DMS 273 (cell line): ENCODE results near the gene TCP11L1.

Experiments used
- DNase-seq: peaks from one replicate; lab custom pipeline; 2025; ENCODE audit not compliant: unreplicated experiment; lab: John Stamatoyannopoulos, UW

TCP11L1 gene, protein sequence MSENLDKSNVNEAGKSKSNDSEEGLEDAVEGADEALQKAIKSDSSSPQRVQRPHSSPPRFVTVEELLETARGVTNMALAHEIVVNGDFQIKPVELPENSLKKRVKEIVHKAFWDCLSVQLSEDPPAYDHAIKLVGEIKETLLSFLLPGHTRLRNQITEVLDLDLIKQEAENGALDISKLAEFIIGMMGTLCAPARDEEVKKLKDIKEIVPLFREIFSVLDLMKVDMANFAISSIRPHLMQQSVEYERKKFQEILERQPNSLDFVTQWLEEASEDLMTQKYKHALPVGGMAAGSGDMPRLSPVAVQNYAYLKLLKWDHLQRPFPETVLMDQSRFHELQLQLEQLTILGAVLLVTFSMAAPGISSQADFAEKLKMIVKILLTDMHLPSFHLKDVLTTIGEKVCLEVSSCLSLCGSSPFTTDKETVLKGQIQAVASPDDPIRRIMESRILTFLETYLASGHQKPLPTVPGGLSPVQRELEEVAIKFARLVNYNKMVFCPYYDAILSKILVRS

DNA sequence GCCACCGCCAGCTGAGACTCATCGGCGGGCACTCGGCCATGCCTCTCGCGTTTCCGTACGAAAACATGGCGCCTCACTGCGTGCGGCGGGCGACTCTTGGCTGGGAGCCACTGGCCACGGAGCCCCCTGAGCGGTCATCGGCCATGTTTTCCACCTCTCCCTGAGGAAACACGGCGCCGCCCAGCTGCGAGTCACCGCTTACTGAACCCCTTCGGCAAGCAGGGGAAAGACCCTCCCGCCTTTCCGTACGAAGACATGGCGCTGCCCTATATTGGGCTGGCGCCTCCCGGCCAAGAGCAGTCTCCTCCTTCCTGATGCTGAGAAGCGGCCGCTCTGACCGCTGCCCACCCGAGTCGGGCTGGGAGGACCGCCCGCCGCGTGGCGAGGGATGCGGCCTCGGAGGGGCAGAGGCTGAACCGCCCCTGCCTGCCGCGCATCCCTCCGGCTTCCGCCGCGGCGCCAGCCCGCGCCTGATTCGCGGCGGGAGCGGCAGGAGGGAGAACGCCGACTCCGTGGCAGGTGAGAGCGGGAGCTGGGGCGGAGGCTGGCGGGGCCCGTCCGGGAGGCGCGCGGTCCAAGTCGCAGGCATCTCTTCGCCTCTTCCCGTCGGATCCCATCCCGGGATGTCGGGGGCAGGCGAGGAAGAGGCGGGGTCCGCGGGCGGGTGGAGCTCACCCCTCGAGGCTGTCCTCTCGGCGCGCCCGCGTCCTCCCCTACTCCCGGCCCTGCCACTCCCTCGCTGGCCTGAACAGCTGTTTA is at the start of gene TCP11L1:
TCP11L1 (plus strand) TSS at position 299 of the 759 bp plus-strand sequence. CDS start 4,202 bp downstream, outside the sequence.
- peak; percentile 95 for DNase-seq

DNA sequence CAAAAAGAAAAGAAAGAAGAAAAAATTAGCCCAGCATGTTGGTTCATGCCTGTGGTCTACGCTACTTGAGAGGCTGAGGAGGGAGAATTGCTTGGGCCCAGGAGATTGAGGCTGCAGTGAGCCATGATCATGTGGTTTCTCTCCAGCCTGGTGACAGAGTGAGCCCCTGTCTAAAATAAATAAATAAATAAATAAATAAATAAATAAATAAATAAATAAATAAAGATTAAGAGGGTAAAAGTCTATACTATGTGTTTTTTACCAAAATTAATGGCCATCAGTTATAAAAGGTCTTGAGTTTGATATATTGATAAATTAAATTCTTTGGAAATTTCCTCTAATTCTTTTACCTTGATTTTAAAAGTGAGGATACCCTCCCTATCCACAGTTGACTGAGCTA is 48.9 kb upstream of the TCP11L1 start:
- no peak for DNase-seq

DNA sequence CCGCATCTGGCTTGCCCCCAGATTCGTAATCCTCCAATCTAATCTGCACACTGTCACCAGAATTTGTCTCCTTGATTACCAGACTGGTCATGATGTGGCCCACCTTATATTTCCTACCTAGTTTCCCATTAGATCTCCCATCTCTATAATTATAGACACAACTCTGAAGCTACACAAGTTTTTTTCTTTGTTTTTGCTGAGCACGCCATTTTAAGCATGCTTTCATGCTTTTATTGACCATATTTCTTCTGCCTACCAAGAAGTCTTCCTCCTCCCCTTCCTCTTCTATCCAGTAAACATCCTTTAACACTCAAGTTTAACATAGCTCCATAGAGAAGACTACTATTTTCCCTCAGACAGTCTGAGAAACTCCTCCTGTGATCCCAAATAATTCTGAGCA is 47.9 kb upstream of the TCP11L1 start:
- DNase-seq, result no peak

DNA sequence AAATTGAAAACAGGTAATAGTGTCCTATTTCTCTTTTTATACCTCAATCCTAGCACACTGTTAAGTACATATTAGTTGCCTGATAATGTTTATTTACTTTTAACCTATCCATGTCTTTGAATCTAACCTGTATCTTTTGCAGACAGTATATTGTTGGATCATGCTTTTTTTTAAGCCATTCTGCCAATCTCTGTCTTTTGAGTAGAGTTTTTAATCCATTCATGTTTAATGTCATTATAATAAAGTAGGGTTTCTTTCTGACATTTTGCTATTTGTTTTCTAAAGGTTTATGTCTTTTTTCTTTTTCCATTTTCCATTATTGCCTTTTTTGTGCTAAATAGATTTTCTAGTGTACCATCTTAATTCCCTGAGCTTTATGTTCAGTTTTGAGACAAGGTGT is 47.5 kb upstream of the TCP11L1 start:
- DNase-seq, result no peak

DNA sequence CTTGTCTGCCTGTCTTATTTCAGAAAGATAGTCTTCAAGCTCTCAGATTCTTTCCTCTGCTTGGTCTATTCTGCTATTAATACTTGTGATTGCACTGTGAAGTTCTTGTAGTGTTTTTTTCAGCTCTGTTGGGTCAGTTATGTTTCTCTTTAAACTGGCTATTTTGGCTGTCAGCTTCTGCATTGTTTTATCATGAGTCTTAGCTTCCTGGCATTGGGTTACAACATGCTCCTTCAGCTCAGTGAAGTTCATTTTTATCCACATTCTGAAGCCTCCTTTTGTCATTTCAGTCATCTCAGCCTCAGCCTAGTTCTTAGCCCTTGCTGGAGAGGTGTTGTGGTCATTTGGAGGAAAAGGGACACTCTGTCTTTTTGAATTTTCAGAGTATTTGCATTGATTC is 39.2 kb upstream of the TCP11L1 start:
- DNase-seq, result no peak

DNA sequence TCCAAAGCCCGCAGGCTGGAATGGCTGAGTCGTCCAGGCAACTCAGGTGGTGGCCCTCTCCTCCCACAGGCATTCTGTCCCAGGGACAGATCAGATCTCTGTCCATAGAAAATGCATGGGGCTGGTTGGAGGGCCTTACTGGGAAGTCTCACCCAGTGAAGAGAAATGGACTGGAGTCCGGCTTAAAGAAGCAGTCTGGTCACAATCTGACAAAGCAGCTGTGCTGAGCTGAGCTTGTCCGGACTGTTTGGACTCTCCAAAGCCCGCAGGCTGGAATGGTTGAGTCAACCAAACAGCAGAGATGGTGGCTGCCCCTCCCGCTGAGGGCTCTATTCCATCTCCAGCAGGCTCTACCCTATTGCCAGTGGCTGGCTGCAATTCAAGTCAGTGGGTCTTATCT is 38.1 kb upstream of the TCP11L1 start:
- DNase-seq, result no peak

DNA sequence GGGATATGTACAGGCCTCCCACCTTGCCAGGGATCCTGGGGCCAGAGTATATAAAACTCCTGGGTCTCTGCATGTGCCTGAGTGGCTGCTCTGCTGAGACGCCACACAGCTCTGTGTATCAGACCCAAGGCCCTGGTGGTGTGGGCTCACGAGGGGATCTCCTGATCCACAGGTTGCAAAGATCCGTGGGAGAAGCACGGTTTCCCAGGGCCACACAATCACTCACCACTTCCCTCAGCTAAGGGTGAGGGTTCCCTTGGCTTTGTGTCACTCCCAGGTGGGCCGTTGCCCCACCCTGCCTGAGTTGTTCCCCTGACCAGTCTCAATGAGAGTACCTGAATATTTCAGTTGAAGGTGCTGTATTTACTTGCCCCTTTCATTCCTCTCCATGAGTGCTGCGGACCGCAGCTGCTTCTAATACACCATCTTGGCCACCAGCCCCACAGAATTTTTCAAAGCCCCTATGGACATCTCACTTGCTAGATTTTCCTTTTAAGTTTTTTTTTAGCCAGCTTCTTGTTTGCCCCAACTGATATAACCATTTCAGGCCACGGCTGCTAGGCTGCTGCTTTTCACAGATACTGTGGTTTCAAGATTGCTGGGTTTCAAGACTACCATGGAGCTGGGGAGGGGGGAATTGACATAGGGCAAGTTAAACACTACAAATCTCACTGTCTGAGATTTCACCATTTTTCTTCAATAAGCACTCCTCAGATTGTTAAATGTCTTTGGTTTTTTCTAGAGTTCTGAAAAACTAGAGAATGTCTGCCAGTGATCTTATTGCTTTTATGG is 37.4 kb upstream of the TCP11L1 start:
- no peak for DNase-seq

DNA sequence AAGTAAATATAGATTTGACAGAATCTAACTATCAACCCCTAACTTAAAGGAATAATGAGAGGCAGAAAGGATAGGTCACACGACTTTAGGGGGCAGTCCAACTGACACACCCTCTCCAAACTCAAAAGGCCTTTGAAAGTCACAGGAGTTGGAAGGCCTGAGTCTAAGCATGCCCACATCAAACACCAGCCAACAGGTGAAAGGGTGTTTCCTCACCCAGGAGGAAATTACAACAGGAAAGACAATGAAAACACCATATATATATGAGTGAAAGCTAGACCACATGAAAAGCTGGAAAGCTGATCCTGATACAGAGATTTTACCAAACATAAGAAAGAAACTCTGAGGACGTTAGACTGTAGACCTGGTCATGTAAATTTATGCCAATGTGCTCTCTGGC is 34.2 kb upstream of the TCP11L1 start:
- DNase-seq, result no peak

DNA sequence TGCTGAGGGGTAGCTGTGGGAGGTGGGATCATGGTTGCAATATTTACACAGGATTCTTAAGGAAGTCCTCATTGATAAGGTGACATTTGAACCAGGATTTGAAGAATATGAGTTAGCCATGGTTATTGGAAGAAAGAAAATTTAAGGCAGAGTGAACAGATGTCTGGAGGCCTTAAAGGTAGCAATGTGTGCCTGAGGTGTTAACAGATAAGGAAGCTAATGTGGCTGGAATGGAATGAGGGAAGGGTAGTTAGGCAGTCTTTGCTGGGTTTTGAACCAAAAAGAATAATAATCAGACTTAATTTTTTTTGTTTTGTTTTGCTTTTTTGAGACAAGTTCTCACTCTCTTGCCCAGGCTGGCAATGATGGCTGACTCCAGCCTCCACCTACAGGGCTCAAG is 33.4 kb upstream of the TCP11L1 start:
- DNase-seq, result no peak

DNA sequence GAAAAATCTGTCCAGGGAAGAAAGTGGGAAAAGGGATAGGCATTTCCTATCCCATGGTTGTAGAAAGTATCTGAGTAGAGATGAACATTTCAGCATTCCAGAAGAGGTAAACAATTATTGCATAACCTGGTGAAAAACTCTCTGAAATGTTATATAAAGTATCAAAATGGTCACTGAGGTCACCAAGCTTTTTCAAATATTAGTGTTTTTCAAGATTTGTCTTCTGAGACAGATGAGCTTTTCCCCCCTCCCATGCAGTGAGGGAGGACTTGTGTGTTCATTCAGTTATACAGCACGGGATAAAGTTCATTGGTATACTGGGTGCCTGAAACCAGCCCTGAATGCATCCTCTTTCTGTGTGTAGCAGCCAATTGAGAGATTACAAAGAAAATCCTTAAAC is 25.6 kb upstream of the TCP11L1 start:
- DNase-seq, result no peak

DNA sequence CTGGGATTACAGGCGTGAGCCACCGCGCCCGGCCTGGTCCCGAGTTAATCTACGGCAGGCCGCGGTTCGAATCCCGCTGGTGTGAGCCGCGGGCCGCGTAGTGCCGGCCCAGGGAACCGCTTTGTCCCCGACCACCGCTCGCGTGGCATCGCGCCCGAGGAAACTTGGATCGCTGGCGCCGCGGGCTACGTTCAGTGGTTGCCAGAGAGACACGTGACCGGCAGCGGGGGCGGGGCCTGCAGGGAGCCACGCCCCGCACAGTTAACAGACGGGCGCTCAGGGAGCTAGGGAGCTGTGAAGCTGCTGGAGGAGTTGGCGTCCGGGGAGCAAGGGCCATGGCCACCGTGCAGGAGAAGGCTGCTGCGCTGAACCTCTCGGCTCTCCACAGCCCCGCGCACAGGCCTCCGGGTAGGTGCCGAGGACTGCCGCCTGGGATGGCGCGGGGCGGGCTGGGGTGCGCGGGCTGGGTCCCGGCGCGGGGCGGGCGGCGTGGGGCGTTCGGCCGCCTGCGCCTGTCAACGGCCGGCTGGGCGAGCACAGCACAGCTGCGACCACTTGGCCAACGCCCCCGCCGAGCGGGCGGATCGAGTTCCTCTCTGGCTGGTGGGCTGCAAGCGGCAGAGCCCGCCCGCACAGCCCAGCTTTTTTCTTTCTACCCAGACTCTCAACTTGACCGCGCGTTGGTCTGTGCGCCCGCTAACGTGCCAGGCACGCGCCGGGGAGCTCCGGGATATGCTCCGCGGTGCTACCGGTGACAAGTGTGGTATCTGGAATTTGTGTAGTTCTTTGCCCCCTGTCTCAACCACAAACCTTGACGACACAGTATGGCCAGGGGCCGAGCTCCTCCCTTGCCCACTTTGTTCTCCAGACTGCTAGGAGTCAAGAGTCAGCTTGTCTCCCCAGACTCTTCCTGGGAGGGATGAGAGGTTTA is 23.5 kb upstream of the TCP11L1 start, which contains the start of gene DEPDC7:
DEPDC7 (plus strand) TSS at position 258 of the 931 bp plus-strand sequence; CDS start at position 336, 78 bp downstream.
- peak; percentile 96 for DNase-seq

DNA sequence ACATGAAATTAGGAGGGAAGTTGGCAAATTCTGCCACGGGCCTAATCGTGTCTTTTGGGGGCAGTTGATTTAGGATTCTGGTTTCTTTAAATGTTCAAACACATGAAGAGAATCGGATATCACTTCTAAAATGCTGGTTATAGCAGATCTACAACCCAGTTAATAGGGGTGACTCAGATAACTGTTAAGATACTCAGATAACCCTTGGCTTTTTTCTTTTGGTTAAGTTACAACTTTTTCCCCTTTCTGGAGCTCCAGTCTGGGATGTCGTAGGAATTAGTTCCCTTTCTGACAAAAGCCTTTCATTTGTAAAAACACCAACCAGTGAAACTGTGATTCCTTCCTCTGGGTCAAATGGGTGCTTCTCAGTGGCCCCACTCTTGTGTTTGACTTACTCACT is 22.7 kb upstream of the TCP11L1 start:
- peak; percentile 20 for DNase-seq

DNA sequence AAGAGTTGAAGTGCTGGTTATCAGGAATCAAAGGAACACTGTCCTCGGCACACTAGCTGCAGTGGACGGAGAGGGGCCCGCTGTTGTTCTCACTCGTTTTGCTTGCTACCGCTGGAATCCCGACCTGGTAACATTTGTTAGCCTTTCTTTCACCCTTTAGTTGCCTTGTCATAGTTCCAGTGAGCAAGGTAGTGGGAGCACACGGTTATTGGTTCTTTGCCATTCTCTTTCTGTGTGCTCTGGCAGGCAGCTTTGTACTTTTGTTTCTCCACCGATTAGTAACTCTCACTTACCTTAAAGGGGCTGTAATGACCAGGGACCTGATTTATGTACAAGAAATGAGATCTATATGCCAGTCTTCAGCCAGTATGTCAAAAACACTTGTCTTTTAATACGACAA is 21.9 kb upstream of the TCP11L1 start:
- peak; percentile 36 for DNase-seq

DNA sequence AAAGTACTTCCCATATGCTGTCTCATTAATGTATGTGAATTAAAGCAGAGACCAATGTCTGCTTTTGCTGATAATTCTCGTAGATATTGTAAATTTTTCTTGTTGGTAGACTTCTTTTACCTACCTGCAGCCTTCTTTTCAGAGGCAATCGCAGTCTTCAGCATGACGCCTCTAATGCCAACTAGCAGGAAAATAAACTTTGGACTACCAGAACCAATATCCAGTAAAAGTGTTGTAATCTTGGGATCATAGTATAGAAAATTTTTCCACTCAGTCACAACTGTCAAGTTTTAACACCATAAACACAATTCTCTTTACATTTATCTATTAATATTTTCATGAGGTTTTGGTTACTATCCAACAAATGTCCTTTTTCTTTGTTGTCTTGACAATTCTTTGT is 21.4 kb upstream of the TCP11L1 start:
- DNase-seq, result no peak

DNA sequence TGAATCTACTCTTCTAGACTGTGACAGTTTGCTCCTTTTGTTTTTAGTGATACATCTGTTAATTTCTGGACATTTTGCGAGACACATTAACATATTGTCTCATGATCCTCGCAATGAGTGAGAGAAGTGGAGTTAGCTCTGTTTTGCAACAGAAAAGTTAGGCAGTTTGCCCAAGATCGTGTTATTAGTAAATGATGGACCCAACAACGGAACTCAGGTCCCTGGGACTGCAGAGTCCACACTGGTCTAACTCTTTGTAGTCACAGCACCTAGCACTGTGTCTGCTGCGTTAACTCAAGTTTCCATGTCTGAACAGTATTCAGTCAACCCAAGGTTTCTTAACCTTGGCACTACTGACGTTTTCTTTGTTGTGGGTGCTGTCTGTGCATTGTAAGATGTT is 20.5 kb upstream of the TCP11L1 start:
- peak; percentile 3 for DNase-seq

DNA sequence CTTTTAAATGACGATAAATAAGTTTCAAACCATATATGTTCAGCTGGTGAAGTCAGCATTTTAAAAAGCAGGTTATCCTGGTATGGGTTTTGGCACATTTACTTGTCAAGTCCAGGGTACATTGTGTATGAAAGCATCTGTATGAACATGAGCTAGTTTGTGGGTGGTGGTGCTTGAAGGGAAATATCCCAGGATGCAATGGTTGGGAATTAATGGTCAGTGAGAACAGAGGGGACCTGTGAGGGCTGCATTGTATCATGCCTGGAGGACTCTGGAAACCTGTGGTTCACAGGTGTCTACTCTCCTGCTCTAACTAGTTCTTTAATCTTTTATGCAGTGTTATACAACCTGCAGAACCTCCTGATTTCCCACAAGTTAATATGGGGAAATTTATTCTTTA is 17.9 kb upstream of the TCP11L1 start:
- DNase-seq, result no peak

DNA sequence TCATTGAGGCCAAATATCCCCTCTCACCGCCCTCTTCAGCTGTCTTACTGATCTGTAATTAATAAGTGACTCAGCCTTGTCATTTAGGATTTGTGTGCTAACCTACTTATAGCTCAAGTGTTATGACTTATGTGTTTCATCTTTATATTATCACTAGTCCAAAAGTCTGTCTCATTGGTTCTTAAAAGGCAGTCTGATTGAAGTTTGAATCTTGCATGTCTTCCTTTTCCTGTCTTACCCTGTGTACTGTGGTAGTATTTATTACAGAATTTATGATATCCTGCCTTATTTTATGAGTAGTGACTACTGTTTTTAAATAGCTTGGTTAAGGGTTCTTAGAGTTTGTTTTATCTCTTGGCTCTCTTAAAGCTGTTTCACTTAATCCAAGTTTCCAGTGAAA is 17.4 kb upstream of the TCP11L1 start:
- no peak for DNase-seq

DNA sequence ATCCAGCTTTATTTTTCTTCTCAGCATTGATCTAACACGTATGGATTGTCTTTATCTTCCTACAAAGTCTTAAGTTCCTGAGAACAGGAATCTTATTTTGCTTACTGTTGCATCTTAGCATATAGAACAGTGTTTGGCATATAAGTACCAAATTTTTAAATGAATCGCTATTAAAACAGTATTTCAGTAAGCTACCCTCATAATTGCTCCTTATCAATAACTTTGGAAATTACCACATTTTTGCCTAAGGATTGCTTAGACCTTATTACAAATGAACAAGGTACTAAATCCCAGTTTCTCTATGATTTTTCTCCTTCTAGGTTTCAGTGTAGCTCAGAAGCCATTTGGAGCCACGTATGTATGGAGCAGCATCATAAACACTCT is 14.0 kb upstream of the TCP11L1 start:
- DNase-seq, result no peak

DNA sequence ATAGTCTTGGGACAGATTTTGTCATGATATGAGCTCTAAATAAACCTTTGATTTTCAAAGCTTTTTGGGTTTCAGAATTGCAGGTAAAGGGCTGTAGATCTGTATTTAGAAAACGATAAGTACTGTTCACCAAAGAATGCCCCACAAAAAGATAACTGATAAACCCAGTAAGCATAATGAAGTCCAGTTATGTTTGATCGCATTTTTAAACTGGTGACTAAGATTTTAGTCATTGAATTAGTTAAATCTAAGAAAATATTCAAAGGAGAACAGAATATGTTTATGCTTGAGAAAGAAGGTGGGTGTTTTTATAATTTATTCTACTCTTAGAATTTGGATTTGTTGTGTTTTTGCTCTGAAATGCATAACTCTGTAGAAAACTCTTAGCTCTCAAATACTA is 12.1 kb upstream of the TCP11L1 start:
- DNase-seq, result no peak

DNA sequence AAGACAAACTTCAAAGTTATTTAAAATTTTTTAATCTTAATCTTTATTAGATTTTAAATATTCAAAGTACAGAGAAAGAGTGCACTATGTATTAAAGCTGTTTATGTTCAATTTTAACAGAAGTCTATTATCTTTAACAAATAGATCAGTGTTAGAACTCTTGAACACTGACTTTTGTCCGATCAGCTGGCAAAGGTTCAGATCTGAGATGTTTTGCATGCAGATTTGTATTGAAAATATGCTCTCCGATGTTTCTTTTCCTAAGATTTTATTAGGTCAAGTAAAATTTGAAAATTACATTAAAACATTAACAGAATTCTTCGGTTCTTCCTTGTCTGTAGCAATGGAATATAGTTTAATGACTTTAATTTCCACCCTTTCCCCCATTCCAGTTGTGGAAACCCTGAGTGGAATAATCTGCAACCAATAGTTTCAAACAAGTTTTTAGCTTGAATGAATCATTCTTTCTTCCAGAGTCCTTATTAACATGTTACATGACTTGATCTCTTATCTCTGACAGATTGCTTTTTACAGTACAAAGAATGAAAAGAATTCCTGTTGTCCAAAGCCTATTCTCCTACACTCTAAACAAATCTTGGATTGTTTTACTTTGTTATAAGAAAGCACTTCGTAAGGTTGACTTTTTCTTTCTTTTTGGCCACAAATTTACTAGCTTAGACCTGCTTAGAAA is 11.4 kb upstream of the TCP11L1 start:
- no peak for DNase-seq
